Activated T-cell treated with anti-CD3 and anti-CD28 coated beads for 1 hour (primary cell): Measurements from ENCODE around the gene KRT20.
"Not testable (repeated sequence)": the region's sequence is repeated elsewhere in the genome, so short reads cannot be mapped to it uniquely, and the experiment has no call there.

ENCODE experiments used
- DNase-seq: peaks from one replicate; pipeline ENCODE4 v3.0.0-alpha.2; 2020; ENCODE audit warnings: low read depth

Gene KRT20, protein sequence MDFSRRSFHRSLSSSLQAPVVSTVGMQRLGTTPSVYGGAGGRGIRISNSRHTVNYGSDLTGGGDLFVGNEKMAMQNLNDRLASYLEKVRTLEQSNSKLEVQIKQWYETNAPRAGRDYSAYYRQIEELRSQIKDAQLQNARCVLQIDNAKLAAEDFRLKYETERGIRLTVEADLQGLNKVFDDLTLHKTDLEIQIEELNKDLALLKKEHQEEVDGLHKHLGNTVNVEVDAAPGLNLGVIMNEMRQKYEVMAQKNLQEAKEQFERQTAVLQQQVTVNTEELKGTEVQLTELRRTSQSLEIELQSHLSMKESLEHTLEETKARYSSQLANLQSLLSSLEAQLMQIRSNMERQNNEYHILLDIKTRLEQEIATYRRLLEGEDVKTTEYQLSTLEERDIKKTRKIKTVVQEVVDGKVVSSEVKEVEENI

DNA sequence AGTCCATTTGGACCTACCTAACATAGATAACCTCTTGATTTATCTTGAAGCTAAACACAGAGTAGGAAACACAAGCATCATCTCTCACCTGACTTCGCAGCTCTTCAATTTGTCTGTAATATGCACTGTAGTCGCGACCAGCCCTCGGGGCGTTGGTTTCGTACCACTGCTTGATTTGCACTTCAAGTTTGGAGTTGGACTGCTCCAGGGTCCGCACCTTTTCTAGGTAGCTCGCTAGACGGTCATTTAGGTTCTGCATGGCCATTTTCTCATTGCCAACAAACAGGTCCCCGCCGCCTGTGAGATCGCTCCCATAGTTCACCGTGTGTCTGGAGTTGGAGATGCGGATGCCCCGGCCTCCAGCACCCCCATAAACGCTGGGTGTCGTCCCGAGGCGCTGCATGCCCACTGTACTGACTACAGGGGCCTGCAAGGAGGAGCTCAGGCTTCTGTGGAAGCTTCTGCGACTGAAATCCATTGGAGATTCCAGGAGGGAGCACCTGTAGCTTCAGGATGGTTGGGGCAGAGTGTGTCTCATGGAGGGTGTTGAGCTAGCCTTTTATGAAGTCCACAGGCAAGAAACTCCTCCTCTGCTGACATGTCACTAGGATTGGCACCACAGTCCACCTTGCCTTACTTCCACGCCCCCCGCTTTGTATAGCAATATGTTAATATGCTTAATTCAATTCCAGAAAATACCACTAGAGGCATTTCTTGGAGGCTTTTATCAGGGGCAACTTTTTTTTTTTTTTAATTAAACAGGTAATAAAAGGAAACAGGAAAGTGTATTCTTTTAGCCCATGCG lies at the start of gene KRT20:
KRT20 (minus strand) TSS at position 535 of the 805 bp plus-strand sequence; CDS start at position 478, 57 bp downstream.
- no peak for DNase-seq

DNA sequence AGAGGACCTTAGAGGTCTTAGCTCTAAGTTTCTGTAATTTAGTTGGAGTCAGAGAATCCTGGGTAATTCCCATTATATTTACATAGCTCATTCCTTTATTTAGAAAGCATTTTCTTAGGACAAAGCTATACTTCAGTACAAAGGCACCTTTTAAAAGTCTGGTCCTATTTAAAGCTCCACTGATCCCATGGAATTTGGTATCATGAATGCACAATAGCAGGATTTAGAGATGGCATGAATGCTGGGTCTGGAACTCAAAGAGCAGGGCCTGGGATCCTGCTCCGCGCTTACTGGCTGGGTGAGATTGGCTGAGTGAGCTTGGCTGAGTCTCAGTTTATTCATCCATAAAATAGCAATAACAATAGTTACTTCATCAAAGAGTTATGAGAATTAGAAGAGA lies 47.6 kb upstream of the KRT20 start:
- no peak for DNase-seq

DNA sequence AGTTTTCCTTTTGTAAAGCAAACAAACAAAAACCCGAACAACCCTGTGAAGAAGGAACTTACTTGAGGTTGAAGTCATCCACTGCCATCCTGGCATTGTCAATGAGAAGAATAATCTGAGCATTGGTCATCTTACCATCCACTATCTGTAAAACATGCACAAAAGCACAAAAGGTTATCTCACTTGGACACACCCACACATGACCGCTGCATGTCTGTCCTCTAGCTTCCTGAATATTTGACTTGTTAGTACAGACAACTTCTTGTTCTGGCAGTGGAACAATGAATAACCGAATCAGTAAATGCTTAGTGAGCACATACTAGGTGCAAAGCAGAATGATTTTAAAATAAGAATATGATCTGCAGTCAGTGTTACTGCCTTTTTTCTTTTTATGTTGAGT lies 46.3 kb upstream of the KRT20 start:
- no peak for DNase-seq

DNA sequence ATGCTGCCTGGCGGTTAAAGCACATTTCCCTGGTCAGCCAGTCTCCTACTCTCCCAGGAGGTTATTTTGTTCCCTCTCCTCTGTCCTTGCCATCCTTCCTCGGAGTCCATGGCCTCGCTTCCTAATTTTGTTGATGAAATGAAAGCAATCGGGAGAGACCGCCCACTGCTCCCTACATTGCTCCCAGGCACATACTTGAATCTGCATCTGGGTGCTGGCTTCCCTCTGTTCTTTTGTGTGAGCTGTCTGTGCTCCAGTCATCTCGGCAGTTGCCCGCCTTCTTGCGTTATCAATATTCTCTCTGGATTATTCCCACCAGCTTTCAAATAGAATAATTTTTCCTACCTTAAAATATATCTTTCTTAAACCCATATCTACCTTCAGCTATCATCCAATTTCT lies 41.3 kb upstream of the KRT20 start:
- DNase-seq, result no peak

DNA sequence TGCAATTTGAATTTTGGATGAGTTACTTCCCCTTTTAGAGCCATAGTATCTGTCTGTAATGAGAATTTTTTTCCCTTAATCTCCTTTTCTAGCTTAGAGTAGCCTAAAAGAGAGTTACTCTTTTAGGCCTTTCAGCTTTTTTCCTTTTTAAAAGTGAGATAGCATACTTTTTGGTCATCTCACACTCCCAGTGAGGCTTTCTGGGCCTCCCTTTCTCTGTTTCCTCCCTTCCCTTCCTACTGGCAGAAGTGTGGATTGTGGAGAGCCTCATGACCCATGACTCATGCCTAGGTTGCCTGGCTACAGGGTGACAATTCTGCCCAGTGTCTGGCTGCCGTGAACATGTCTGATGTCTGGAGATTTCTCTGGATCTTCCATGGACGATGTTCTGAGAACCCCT lies 37.2 kb upstream of the KRT20 start:
- no peak for DNase-seq

DNA sequence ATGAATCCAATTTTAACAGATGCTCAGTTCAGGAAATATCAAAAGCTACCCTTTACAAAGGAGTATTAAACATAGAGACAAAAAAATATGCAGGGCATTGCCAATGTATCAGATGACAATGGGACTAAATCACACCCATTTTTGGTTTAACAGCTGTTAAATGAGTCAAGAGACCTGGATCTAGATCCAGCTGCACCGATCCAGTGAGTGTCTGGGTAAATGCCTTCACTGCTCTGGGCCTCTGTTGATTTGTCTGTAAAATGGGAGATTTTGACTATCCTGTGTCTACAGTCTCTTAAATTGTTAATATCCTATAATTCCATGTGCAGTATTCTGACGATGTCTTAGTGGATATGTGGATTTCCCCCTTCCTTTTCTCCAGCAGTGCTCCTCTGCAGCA lies 36.0 kb upstream of the KRT20 start:
- DNase-seq, result no peak

DNA sequence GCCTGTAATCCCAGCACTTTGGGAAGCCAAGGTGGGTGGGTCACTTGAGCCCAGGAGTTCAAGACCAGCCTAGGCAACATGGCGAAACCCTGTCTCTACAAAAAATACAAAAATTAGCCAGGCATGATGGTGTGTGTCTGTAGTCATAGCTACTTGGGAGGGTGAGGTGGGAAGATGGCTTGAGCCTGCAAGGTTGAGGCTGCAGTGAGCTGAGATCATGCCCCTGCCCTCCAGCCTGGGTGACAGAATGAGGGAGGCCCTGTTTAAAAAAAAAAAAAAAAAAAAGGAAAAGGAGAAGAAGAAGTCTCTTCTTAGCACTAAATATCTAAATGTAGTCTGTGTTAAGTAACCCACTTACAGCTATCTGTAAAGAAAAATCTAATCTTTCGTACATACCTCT lies 32.1 kb upstream of the KRT20 start:
- DNase-seq, result not testable (repeated sequence)

DNA sequence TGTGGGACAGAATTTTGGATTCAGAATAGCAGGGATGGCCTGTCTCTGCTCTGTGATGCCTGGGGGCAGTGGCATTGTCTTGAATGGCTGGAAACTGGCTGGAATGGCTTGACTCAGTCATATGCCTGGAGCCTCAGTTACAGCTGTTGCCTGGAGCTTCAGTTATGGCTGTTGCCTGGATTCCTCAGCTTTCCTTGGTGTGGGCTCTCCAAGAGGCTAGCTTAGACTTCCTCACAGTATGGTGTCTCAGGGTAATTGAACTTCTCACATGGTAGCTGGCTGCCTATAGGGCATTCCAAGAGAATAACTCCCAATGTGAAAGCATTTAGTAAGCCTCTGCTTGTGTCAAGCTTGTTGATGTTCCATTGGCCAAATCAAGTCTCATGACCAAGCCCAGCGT lies 31.3 kb upstream of the KRT20 start:
- no peak for DNase-seq

DNA sequence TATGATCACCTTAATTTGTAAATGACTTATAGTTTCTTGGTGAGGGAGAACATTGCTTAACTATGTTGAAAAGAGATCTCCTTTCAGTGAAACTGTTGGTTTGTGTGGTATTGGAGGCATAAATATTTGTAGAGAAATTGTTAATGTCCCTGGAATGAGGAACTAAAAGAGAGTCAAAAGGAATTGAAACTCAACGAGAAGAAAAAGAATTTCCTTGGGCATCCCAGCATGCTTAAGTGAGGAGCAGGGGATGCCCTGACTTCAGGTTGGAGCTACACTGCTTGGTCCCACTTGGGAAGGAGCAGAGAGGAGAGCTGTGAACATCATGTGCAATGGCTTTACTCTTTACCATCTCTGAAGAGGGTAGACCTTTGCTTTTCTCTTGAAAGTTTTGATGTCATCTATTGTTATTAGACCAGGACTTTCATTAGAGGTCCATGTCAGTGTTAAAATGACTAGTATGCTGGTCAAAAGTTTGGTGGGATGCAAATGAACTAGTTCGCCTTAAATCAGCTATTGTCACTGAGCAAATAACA lies 30.7 kb upstream of the KRT20 start:
- no peak for DNase-seq

DNA sequence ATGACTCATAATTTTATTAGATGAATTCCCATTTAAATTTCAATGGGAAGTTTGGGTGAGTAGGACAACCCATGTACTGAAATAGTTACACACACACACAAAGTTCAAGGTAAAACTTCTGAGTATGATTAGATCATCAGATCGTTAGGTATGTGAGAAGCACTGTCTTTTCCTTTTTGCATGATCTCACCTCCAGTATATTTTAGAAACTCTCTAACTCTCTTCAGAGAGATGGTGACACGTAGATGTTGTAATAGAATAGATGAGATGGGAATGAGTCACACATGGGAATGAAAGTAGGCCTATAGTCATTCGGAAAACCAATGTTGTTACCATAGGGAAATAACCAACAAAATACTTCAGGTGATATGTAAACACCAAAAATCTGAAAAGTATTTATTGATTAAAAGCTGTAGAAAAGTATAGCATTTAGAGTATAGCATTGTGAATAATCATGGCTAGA lies 30.2 kb upstream of the KRT20 start:
- no peak for DNase-seq

DNA sequence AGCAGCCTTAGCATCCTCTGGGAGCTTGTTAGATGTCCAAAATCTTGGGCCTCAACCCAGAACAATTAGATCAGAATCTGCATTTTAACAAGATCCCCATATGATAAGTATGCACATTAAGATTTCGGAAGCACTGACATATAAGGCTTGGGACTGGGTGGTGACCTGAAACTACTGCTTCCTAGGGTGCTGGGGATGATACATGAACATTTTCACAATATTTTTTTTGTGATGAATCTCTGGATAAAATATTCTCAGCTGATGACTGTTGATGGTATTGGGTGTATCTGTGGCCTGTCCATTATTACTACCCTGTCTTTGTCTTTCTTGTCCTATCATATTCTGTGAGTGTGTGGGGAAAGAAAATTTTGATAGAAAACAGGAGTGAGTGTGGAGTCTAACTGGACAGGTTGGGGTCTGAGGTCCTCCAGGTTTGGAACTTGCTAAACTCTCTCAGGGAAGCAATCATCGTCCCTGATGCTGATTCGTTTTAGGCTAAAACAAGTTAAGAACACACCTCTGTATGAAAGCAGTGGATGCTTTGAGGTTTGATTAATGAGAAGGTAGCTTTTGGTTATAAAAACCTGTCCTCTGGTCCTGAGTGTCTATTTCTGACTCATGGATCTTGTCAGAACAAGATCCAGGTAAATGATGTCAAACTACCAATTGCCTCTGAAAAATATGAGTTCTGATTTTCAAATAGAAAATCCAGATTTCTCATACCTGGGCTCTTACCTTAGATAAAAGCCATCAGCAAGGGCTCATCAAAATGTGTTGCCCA lies 29.2 kb upstream of the KRT20 start:
- DNase-seq, result no peak

DNA sequence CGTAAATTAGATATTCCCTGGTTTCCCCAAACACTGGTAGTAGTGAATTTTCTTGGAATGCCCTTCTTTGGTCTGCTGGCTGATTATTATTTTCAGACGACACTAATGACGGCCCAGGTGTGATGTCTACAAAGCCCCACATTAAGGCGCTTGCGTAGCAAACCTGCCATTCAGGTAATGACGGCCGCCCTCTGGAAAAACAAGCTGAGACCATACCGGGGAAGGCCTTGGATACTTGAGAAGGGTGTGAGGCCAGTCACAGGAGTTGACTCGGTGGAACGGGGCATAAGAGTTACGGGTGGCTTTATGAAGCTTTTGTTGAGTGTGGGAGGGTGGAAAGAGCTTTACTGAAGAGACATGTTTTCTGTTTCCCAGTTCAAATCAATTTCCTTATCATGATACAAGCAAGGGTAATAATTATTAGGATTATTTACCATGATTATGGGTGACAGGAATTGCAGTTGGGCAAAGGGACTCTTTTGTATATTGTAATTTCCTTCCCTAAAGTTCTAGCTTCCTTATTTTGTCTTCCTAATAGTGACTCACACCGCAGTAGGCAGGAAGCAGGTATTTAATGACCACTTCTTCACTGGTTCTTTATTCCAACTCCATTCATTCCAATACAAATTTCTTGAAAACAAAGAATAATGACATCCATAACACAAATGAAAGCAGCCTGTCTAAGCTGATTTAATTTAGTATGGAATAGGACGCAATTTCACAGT lies 27.6 kb upstream of the KRT20 start:
- DNase-seq, result no peak

DNA sequence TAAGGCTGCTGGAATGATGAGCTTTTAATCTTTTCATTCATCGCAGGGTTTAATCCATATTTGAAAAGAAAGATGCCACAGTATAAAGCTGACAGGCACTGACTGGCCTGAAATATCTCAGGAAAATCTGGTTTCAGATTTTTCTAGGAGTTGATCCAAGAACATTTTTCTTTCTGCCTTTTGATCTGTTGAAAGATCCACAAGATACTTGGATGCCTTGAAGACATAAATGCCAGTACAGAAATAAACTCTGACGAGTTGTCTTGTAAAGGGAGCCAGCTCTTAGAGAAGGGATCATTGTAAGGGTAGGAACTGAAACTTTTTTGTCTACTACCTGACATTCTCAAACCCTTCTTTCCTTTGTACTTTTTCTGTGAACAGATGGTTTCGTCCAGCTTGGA lies 25.4 kb upstream of the KRT20 start:
- DNase-seq, result no peak

DNA sequence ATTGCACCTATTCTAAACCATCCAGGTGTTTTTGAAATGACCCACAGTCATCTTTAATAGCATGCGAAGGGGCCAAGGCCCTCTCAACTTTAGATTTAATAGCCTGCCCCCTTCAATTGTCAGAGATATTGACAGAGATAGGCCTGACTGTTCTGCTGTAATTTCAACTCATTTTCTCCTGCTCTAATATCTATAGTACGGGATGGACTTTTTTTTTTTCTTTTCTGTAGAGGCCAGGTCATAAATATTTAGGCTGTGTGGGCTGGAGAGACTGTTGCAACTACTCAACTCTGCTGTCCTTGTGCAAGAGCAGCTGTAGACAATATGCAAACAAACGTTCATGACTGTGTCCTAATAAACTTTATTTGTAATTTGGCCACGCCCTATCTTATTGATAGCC lies 24.7 kb upstream of the KRT20 start:
- no peak for DNase-seq

DNA sequence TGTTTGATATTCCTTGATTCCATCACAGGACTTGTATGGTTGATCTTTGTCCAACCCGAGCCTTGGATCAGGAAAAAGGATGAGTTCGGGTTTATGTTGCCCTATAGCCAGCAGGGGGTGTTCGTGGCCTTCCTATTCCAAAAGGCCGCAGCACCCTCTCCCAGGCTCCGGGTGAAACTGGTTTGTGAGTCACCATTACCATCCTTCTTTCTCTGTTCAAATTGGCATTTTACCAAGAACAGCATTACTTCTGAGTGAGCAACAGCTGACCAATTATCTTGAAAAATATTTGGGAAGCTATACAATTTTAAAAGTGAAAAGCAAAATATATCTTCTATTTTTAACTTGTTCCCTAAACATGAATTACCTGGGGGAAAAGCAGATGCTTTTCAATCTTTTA lies 24.3 kb upstream of the KRT20 start:
- DNase-seq, result peak; percentile 56

DNA sequence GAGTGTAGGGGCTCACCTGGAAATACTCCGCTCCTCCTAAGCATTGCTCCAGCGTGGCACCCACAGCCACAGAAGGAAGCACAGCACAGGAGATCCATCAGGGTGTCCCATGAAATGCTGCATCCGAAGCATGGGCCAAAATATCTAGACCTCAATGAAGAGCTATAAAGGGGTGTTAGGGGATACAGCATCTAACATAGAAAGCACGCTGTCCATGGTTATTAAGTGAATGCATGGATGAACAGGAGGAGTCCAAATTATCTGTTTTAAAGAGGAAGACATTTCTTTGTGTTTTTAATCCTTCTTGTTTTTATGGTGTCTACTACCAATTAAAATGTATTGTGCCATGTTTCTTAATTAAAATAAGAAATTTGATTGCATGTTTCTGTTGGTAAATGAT lies 21.6 kb upstream of the KRT20 start:
- DNase-seq, result no peak

DNA sequence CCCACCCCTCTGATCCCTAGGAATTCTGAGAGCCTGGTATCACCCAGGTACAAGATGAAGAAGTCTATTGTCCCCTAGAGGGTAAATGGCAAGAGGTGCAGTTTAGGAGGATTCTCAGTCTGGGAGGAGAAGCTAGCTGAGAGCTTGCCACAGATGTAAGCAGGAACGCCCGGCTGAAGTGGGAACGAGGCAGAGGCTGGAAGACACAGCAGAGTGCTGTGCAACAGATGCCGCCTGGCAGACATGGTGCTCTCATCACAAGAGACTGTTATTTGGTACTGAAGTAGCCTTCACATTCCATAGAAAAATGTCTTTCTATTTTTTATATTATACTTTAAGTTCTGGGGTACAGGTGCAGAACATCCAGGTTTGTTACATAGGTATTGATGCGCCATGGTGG lies 20.3 kb upstream of the KRT20 start:
- no peak for DNase-seq

DNA sequence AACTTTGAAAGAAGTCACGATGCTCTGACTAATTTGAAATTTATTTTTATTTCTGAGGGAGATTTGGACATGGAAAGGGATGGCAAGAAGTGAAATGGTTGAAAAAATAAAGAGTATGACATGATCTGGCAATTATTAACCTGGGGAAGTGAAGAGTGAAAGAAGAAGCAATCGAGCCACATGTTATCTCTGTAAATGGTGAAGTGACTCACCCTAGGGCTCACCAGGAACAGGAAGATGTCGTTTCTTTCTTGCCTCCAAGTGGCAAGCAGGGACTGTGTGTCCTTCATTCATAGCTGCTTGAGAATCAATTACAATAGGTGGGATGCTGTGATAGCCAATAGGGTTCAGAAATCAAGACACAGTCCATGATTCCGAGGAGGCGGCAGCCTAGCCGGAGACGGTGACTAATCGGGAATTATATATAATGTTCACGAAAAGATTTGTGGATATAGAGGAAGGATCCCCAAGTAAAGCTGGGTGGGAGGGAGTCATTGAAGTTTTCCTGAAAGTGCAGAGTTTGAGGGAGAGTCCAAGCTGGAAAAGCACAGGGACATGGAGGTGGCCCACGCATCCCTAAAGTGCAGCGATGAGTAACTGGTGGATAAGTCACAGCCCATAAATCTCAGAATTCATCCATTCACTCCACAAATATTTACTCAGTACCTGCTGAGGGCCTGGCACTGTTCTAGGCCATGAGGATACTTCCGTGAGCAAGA lies 18.2 kb upstream of the KRT20 start:
- no peak for DNase-seq

DNA sequence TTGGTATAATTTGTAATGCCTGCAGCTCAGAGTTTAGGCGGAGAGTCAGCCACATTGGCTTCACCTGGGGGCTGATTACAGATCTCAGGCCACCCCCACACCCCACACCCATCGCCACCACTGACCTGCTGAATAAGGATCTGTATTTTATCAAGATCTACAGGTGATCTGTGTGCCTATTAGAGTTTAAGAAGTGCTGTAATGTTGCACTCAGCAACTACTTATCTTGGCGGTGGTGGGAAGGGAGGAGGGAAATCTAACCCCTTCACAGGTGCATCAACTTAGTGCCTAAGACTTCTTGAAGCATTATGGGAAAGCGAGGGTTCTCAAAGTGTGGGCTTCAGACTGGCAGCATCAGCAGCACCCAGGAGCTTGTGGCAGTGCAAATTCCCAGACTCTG lies 17.5 kb upstream of the KRT20 start:
- no peak for DNase-seq

DNA sequence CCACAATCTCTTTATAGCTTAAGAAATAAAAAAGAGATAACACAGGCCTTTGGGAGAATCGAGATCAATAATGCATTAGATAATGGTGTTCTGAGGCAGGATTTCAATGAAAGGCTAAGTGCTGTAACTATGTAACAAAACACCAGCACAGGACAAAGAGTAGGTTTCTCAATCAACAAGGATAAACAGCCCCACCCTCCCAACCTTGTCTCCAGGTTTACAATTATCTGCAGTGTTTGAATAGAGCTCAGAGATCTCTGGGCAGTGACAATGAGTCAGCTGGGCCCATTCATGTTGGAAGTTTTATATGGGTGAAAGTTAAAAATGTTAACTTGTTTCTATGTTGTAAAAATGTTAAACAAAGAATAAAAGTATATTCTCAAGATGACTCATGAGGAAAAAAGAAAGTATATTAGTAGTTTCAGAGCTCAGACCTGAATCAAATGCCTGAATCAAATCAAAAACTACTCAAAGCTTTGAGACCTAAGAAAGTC lies 17.0 kb upstream of the KRT20 start:
- DNase-seq, result no peak
